ENCODE measurements around the gene PDIA4.
"Not testable (repeated sequence)": the region's sequence is repeated elsewhere in the genome, so short reads cannot be mapped to it uniquely, and the experiment has no call there.

The PDIA4 gene

DNA sequence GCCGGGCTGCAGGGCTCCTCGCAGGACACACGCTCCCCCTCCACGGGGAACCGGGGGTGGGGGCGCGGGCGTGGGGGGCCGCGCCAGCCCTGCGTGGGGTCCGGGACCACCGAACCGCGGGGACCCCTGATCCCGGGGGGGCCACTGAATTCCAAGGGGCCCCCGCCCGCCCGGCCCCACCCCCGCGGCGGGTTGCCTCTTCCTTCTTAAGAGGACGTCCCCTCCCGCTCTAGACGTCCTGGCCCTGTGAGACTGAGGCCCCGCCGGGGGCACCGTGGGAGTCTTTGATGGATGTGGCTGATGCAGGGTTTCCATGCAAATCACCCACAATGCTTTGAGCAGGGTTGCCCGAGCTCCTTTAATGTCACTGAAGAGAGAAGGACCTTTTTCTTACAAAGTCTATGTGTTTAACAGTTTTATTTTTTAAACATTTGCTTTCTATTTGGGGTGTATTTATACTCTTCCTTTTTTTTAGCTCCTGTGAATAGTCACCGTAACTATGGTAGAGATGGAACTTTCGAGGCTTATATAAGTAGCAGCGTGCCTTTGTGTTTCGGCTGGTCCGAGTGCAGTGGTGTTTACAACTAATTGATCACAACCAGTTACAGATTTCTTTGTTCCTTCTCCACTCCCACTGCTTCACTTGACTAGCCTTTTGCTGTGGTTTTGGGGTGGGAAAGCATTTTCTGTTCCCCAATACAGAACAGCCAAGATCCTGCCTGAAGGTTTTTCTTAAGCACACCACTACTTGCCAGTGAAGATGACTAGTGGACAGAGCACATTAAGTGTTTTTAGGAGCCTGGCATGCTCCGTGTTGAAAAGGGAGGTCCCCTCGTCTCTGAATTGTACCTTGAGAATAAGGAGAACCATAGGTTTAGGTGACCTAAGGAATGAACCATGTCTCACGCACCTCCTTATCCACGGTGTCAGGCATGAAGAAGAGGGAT is 44.8 kb downstream of the PDIA4 start:
- DNase-seq = peak; percentile 90
- Histone ChIP-seq H3K27me3 (no peaks in the 10 kb centered on the region), H3K36me3 (no peaks in the 10 kb centered on the region), H3K4me1 (no peaks in the 10 kb centered on the region), H3K4me3 (ENCODE audit: low read depth, low read length) (peak overlapping the region; percentile 82), H3K9me3 (no peaks in the 10 kb centered on the region)
- TF ChIP-seq, protein P1, sequence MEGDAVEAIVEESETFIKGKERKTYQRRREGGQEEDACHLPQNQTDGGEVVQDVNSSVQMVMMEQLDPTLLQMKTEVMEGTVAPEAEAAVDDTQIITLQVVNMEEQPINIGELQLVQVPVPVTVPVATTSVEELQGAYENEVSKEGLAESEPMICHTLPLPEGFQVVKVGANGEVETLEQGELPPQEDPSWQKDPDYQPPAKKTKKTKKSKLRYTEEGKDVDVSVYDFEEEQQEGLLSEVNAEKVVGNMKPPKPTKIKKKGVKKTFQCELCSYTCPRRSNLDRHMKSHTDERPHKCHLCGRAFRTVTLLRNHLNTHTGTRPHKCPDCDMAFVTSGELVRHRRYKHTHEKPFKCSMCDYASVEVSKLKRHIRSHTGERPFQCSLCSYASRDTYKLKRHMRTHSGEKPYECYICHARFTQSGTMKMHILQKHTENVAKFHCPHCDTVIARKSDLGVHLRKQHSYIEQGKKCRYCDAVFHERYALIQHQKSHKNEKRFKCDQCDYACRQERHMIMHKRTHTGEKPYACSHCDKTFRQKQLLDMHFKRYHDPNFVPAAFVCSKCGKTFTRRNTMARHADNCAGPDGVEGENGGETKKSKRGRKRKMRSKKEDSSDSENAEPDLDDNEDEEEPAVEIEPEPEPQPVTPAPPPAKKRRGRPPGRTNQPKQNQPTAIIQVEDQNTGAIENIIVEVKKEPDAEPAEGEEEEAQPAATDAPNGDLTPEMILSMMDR (IDR thresholded peaks at IDR 0.05; ENCODE audit: low read depth, low read length) = no peak

DNA sequence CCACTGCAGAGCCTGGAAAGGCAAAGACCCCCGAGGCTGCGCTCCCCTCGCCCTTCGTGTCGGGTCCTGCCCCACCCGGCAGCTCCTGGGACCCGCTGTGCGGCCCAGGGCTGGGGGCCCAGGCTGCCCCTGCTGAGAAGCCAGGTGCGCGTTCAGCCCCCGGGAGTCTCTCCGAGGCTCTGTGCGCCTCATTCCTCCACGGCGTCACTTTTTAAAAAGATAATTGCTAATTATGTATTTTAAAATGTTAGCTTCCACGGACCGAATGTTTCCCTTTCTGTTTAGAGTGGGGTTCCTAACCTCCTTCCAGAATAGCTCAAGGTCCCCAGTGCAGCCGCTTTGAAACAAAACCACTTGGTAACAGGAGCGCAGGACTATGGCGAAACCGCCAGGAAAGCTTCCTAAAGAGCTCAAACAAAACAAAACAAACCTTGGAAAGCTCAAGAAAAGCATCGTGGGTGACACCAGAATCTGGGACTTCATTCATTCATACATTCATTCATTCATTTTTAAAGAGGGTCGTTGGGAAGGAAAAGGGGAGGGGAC is 45.6 kb downstream of the PDIA4 start:
- H3K4me1 ChIP-seq = no peaks in the 10 kb centered on the region
- no peaks in the 10 kb centered on the region for H3K9me3 ChIP-seq
- TF ChIP-seq, protein P1 (IDR thresholded peaks at IDR 0.05; ENCODE audit: low read depth, low read length) = no peak
- H3K27me3 ChIP-seq = no peaks in the 10 kb centered on the region
- no peak for DNase-seq
- H3K36me3 ChIP-seq = no peaks in the 10 kb centered on the region
- peak overlapping the region; percentile 82 for H3K4me3 ChIP-seq (ENCODE audit: low read depth, low read length)

DNA sequence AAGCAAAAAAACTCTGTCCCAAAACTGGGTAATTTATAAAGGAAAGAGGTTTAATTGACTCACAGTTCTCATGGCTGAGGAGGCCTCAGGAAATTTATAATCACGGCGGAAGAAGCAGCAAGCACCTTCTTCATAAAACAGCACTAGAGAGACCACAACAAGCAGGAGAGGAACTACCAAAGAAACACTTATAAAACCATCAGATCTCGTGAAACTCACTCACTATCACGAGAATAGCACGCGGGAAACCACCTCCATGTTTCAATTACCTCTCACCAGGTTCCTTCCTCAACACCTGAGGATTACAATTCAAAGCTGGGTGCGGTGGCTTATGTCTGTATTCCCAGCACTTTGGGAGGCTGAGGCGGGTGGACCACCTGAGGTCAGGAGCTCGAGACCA is 48.5 kb downstream of the PDIA4 start:
- no peaks in the 10 kb centered on the region for H3K9me3 ChIP-seq
- H3K36me3 ChIP-seq = no peaks in the 10 kb centered on the region
- H3K4me3 ChIP-seq (ENCODE audit: low read depth, low read length) = no peak overlapping the region
- no peaks in the 10 kb centered on the region for H3K4me1 ChIP-seq
- no peaks in the 10 kb centered on the region for H3K27me3 ChIP-seq
- TF ChIP-seq, protein P1 (IDR thresholded peaks at IDR 0.05; ENCODE audit: low read depth, low read length) = no peak
- no peak for DNase-seq

DNA sequence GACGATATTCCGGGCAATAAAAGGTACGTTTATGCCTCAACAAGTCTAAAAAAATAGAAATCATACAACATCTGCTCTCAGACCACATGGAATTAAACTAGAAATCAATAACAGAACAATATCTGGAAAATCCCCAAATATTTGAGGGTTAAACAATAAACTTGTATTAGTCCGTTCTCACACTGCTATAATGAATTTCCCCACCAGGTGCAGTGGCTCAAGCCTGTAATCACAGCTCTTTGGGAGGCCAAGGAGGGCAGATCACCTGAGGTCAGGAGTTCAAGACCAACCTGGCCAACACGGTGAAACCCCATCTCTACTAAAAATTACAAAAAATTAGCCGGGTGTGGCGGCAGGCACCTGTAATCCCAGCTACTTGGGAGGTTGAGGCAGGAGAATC is 49.2 kb downstream of the PDIA4 start:
- H3K9me3 ChIP-seq; DNase-seq; H3K4me1 ChIP-seq; H3K27me3 ChIP-seq; H3K36me3 ChIP-seq; H3K4me3 ChIP-seq (ENCODE audit: low read depth, low read length): not testable (repeated sequence)

DNA sequence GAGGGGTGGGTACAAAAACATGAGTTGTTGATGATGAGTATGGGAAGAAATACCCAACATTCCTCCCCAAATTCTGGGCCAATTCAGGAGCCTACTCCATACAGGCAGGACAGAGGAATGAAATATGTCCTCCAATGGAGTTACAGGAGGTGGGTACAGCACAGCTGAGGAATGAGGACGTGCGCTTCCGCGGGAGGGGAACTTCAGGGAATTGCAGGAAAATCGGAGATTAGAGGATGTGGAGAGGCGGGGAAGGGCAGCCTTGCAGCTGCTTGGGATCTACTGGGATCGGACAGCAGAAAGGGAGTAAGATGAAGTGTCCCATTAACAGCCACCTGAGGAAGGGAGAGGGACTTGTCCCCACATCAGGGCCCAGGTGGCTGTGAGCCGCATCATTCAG is 50.2 kb downstream of the PDIA4 start:
- TF ChIP-seq, protein P1 (IDR thresholded peaks at IDR 0.05; ENCODE audit: low read depth, low read length) = no peak
- no peaks in the 10 kb centered on the region for H3K36me3 ChIP-seq
- H3K27me3 ChIP-seq = no peaks in the 10 kb centered on the region
- no peak for DNase-seq
- no peaks in the 10 kb centered on the region for H3K4me1 ChIP-seq
- H3K4me3 ChIP-seq (ENCODE audit: low read depth, low read length) = no peak overlapping the region
- no peaks in the 10 kb centered on the region for H3K9me3 ChIP-seq

DNA sequence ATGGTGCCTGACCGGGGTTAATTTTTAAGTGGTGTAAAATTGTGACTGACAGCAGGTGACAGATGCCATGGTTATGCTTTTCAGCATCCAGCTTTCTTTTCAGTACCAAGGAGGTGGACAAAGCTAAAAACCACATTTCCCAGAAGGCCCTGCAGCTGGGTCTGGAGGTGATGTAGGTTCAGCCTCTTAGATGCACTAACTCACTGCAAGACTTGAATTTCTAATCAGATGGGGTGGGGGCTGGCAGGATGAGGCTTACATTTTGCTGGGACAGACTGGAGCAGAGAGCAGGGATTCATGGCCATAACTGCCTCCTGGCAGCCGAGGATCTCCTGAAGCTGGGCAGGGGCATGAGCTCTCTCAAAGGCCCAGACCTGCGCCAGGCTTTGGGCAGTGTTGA is 52.4 kb downstream of the PDIA4 start:
- H3K4me3 ChIP-seq (ENCODE audit: low read depth, low read length) = no peak overlapping the region
- no peaks in the 10 kb centered on the region for H3K4me1 ChIP-seq
- no peak for DNase-seq
- TF ChIP-seq, protein P1 (IDR thresholded peaks at IDR 0.05; ENCODE audit: low read depth, low read length) = no peak
- H3K9me3 ChIP-seq = no peaks in the 10 kb centered on the region
- H3K36me3 ChIP-seq = no peaks in the 10 kb centered on the region
- H3K27me3 ChIP-seq = no peaks in the 10 kb centered on the region

All from BE2C (cell line).